RWPE1 (cell line): Measurements from ENCODE around the gene DCN.
"Not testable (repeated sequence)": the region's sequence is repeated elsewhere in the genome, so short reads cannot be mapped to it uniquely, and the experiment has no call there.

Experiments used
- CTCF ChIA-PET: fragments of 350-600 bp; sonication (Branson Sonifier 250); formaldehyde crosslinking; extraction: SDS; loops from one replicate; lab custom pipeline; 2021; lab: Yijun Ruan, JAX
- POLR2A ChIA-PET: fragments of 400-600 bp; formaldehyde crosslinking; extraction: SDS; loops from one replicate; lab custom pipeline; 2020; ENCODE audit warnings: antibody characterized with exemption; ENCODE audit not compliant: low non-redundant PET; lab: Yijun Ruan, JAX
- DNase-seq: peaks from one replicate; pipeline ENCODE4 v3.0.0; 2012; ENCODE audit warnings: low spot score
- H3K27ac ChIP-seq: fragments of 450-650 bp; 2 replicates; pipeline ENCODE4 v1.5.1; 2017
- TF ChIP-seq, protein P1 (sequence below): fragments of 450-650 bp; conservative IDR thresholded peaks from 2 replicates; pipeline ENCODE4 v1.5.1; 2017; ENCODE audit warnings: low read depth, mild to moderate bottlenecking

Gene DCN

DNA sequence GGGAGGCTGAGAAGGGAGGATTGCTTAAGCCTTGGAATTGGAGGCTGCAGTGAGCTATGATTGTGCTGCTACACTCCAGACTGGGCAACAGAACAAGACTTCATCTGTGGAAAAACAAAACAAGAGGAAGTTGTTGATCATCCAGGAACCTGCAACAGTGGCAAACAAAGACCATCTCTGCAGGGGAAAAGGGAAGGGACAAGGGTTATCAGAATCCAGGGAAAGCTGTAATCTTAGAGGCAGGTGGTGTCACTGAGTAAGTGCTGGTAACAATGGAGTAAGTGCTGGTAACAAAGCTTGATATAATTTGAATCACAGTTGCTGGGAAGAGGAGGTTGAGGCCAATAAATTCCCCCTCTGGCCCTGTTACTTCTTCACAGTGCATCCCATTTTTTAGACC, 27.5 kb upstream of the DCN start:
- POLR2A ChIA-PET, result no interaction called here
- TF ChIP-seq, protein P1, sequence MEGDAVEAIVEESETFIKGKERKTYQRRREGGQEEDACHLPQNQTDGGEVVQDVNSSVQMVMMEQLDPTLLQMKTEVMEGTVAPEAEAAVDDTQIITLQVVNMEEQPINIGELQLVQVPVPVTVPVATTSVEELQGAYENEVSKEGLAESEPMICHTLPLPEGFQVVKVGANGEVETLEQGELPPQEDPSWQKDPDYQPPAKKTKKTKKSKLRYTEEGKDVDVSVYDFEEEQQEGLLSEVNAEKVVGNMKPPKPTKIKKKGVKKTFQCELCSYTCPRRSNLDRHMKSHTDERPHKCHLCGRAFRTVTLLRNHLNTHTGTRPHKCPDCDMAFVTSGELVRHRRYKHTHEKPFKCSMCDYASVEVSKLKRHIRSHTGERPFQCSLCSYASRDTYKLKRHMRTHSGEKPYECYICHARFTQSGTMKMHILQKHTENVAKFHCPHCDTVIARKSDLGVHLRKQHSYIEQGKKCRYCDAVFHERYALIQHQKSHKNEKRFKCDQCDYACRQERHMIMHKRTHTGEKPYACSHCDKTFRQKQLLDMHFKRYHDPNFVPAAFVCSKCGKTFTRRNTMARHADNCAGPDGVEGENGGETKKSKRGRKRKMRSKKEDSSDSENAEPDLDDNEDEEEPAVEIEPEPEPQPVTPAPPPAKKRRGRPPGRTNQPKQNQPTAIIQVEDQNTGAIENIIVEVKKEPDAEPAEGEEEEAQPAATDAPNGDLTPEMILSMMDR, result no peak
- H3K27ac ChIP-seq, result no peak overlapping the region
- DNase-seq, result no peak
- CTCF ChIA-PET, result interaction anchor here (0.7 kb wide), 1 partner anchor 126 kb away, joined by 3 read pairs; no protein-coding TSS in a partner anchor

DNA sequence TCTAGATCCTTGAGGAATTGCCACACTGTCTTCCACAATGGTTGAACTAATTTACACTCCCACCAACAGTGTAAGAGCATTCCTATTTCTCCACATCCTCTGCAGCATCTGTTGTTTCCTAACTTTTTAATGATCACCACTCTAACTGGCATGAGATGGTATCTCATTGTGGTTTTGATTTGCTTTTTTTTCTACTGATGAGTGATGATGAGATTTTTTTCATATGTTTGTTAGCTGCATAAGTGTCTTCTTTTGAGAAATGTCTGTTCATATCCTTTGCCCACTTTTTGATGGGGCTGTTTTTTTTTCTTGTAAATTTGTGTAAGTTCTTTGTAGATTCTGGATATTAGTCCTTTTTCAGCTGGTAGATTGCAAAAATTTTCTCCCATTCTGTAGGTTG, 24.7 kb upstream of the DCN start:
- DNase-seq, POLR2A ChIA-PET, CTCF ChIA-PET, H3K27ac ChIP-seq: not testable (repeated sequence)

DNA sequence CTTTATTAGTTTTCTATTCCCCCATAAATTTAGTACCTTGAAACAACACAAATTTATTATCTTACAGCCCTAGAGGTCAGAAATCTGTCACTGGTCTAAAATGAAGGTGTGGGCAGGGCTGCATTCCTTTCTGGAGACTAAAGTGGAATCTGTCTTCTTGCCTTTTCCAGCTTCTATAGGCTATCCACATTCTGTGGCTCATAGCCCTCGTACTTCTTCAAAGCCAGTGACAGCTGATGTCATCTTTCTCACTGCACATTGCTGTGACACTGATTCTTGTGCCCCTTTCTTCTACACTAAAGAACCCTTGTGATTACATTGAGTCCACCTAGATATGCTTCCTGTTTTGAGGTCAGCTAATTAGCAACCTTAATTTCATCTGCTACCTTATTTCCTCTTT, 23.2 kb upstream of the DCN start:
- ChIA-PET POLR2A (no interaction called here), CTCF (interaction anchor here (0.7 kb wide), 1 partner anchor 150 kb away, joined by 3 read pairs; no protein-coding TSS in a partner anchor)

GRCh38 chr12:91204421-91204820, 21.8 kb upstream of the DCN start:
- no peak overlapping the region for H3K27ac ChIP-seq
- CTCF ChIA-PET, result interaction anchor here (0.6 kb wide), 1 partner anchor 352 kb away, joined by 3 read pairs; no protein-coding TSS in a partner anchor
- DNase-seq, result no peak
- TF ChIP-seq, protein P1, result no peak
- POLR2A ChIA-PET, result no interaction called here

More for the DNA sequence above, 23.2 kb upstream of the DCN start:
- TF ChIP-seq, protein P1, result no peak
- no peak overlapping the region for H3K27ac ChIP-seq
- DNase-seq, result no peak

DNA sequence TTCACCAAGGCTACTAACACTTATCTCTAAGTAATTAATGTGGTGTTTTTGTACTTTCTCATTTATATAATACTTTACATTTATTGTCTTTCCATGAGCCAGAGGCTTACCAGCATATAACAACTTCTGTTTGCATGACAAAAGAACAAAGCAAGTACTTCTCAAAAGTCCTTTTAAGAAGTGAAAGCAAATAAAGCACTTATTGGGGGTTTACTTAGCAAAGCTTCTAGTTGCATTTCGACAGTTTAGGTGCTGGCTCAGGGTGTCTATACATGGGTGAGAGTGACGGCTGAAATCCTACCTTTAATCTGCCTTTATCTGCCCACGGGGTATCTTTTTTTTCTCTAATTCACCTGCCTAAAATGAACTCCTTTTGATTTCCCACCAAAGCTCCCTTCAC, 21.0 kb upstream of the DCN start:
- TF ChIP-seq, protein P1, result no peak
- DNase-seq, result no peak

GRCh38 chr12:91202390-91202789, 19.8 kb upstream of the DCN start:
- POLR2A ChIA-PET, result no interaction called here
- H3K27ac ChIP-seq, result no peak overlapping the region
- CTCF ChIA-PET, result no interaction called here
- DNase-seq, result no peak
- TF ChIP-seq, protein P1, result no peak

More for the DNA sequence above, 21.0 kb upstream of the DCN start:
- no peak overlapping the region for H3K27ac ChIP-seq
- CTCF ChIA-PET, result no interaction called here
- POLR2A ChIA-PET, result no interaction called here

- POLR2A ChIA-PET, result no interaction called here
- TF ChIP-seq, protein P1, result no peak
- CTCF ChIA-PET, result no interaction called here
- no peak overlapping the region for H3K27ac ChIP-seq
- no peak for DNase-seq
Observed at GRCh38 chr12:91196436-91196835, 13.8 kb upstream of the DCN start.
